HG03108 (cell line): ENCODE data around the gene TP53TG5.

Source experiments
- ATAC-seq: cut with Tn5 transposase; IDR thresholded peaks from one replicate; pipeline ENCODE4 v1.9.1; 2021; ENCODE audit warnings: moderate library complexity; ENCODE audit not compliant: unreplicated experiment

The TP53TG5 gene

GRCh38 chr20:45346851-45347250, 31.3 kb downstream of the TP53TG5 start:
- ATAC-seq: no peak

GRCh38 chr20:45346291-45346718, 31.8 kb downstream of the TP53TG5 start:
- ATAC-seq: no peak

DNA sequence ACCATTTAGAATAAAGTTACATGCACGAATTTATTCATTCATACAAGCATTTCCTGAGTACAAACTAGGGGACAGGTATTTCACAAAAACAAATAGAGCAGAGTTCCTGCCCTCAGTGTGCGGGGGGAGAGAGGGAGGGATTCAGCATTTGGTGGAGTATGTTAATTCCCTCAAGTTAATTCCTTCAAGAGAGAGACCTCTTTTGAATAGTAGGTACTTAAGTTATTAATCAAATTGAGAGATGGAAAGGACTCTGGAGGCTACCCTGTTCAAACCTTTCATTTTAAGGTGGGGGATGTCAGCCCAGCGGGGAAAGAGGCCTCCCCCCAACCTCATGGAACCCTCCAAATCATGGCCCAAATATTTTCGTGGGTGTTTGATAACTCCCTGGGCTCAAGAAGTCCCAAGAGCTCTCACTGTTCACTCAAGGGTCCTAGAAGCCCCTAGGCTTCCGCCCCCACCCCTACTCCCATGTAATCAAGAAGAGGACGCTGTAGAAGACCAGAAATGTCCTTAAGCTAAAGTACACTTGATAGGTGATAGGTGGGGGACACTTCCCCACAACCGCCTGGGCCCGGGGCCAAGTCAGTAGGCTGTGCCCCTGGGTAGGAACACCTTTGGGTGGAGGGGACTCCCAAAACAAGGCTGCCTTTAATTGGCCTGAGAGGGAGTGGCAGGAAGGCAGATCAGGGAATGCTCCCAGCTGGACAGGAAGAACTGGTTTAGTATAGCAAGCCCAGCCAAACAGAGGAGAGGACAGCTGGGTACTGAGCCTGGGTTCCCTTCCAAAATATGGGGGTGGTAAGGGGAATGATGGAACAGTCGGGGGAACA, 32.8 kb downstream of the TP53TG5 start:
- no peak for ATAC-seq

DNA sequence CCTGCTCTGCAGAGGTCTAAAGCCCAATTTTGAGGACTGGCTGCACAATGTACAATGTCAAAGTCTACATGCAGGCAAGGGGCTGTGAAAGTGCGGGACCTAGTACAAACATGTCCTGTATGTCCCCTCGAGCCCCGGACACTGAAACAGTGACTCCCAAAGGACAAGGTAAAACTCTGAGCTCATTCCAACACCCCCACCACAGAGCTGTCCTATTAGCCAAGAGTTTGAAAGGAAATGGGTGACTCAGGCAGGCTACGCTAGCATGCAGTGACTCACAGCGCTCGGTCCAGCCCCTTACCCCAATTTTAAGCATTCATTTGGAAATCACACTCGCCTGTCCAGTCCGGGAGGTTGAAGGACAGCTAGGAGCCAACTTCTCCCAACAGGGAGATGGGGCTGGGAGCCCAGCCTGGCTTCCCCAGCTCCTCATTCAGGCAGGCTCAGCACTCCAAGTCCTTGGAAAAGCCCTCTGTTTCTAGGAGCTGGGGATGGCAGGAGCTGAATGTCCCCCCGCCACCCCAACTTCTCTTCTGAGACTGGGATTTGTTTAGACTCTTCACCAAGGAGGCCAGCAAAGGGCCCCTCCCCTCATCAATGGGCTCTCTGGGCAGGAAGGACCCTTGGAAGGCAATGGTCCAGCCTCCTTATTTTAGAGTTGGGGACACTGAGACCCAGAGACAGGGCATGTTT, 33.8 kb downstream of the TP53TG5 start:
- no peak for ATAC-seq

GRCh38 chr20:45343532-45344167, 34.5 kb downstream of the TP53TG5 start:
- no peak for ATAC-seq

DNA sequence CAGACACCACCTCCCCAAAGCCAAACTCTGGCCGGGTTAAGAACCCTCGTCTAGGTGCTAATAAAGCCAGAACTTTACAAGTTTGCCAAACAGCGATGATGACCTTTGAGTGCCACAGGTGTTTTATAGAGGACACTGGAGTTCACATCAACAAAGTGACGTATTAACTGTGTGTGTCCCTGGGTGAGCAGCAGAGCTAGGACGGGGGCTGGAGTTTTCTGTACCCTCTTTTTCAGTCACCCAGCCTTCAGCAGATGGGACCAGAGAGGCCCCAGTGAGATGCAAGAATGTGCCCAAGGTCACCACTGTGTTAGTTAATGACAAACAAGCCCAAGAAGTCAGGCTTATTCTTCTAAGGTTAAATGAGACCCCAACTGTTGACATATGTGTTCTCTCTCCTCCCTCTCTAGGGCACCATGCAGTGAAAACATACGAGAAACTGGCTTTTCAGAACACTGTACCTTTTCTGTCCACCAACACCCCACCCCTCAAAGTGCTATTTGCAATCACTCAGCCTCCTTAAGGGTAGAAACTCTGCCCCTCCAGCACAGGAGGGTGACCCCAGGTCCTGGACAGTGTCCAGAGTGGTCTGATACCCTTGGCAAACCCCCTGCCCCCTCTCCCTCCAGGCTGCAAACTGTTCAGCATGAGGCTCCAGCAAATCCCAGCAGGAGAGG, 35.1 kb downstream of the TP53TG5 start:
- no peak for ATAC-seq

- no peak for ATAC-seq
Measured at GRCh38 chr20:45341939-45342854, 35.9 kb downstream of the TP53TG5 start.

GRCh38 chr20:45341579-45341938, 36.6 kb downstream of the TP53TG5 start:
- ATAC-seq: no peak

DNA sequence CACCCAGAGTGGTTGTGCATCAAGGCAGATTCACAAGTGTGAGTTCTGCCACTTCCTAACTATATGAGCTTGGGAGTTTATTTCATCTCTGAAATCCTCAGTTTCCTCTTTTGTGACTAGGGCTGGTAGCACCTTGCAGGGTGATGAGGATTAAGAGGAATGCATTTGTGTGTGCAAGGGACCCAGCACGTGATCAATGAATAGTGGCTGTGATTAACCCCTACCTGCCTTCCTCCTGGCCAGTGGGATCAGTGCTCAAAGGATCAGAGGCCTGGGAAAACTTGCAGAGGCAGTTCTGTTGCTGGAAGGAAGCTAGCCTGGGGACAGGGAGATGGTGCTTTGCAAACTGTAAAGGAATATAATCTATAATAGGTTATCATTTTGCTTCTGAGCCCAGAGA, 37.2 kb downstream of the TP53TG5 start:
- ATAC-seq: no peak

DNA sequence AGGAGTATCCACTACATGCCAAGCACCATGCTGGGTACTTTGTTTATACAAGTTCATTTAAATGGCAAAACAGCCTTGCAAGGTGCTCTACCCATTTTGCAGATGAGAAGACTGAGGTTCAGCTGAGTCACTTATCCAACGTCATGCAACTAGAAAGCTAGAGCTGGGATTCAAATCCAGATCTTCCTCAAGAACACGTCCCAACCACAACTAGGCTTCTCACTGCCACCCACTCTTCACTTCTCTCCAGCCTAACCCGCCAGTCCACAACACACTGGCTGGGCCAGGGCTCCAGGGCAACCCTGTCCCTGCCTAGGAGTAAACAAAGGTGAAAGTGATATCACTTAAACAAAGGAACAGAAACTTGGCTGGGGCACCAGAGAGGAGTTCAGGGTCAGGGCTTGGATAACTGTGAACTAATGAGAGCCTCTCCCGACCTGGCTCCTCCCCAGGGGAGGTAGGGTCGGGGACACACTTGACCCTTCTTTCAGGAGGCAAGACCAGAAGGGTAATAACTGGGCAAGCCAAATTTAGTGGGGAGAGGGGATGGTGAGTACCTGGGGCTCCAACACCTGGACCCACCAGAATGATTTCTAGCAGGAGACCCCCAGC, 37.8 kb downstream of the TP53TG5 start:
- ATAC-seq: no peak

DNA sequence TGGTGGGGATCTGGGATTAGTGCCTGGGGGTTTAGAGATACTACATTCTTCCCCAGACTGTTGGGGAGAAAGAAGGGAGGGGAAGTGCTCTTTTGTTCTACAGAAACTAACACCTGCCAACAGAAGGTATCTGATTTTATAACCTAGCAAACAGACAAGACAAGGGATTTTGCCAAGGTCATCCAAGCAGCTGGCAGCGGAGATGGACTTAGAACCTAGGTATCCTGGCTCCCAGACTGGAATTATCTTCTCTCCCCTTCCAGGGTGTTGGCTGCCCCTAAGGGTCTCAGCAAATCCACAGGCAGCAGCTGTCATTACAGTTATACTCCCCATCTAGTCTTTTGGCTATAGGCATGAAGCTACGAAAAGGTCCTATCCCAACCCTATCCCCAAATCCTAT, 38.3 kb downstream of the TP53TG5 start:
- ATAC-seq: no peak

GRCh38 chr20:45339084-45339483, 39.0 kb downstream of the TP53TG5 start:
- no peak for ATAC-seq

DNA sequence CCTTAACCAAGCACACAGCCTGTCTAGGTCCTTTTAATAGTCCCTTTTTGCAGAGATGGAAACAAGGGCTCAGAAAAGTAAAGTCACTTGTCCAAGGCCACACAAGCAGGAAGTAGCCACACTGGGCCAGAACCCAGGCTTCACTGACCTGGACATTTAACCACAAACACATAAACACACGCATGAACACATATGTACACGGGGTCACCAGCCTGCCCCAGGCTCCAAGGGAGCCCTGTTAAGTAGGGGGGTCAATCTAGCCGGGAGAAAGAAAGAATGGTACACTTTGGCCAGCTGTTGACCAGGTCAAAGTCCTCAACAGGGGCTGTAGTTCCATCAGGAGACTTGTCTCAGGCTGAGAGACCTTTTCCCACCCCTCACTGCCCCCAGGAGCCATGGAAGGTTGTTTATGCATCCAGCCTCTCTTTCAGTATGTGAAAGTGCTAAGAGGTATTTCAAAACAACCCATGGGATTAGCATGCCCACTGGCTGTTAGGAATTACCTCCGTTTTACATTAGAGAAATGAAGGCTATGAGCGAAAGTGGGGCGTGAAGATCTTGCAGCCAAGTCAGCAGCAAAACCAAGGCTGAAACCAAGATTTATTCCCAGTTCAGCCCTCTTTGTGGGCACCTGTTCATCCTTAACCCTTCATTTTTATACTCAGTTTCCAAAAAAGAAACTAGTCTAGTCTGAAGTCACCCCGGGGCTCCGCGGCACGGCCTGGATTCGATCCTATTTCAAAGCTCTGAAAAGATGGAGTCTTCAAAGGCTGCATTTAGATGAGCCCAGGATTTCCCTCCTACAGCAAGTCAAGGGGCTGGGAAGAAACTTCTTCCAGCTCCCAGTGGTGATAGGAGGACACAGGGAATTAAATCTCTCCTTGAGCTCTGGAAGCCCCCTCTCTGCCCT, 39.7 kb downstream of the TP53TG5 start:
- ATAC-seq: no peak

DNA sequence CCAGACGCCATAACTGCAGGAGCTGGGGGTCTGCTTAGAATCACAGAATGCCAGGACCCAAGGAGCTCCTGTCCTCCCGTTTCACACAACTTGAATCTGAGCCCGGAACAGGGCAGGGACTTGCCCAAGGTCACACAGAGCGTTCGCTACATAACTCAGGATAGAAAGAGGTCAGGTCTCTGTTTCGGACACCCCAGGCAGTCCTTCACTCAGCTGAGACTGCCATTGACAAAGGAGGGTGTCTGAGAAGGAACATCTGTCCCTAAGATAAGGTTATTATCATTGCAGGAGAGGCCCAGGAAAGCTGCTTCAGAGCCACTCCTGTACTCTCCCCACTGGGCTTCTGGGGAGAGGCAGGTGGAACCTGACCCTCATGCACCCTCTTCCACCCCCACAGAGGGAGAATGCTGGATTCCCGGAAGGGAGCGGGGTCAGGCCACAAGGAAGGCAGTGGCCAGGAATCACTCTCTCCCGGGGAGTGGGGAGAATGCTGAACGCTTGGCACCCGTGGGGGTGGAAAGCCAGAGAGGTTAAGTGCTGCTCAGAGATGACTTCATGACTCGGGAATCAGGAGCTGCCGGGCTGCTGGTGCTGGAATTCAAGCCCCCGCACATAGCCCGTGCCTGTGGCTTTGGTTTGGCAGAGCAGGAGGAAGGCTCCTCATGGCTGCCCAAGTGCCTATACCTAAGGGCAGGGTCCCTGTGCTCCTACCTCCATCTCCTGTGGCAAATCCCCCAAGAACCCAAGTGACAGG, 40.6 kb downstream of the TP53TG5 start:
- ATAC-seq: no peak

- ATAC-seq: no peak
Measured at GRCh38 chr20:45336530-45337366, 41.4 kb downstream of the TP53TG5 start.

DNA sequence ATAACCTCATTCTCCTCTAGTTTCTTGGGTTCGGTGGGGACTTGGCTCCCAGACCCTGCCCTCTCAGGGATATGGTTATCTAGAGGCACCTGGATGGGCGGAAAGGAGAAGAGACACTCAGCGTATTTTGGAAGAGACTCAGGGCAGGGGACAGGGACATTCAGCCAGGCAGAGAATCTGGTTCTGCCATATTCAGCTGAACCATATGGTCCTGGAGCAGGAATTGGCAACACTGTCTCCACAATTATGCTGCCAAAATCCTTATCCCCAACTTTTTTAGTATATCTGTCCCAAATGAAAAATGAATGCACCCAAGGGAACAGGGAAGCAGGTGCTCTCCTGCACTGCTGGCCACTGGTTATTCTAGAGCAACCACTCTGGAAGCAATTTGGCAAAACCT, 47.6 kb downstream of the TP53TG5 start:
- no peak for ATAC-seq
